Esophagus muscularis mucosa (tissue), 3 donors: ENCODE measurements around the gene SLC9A5.

Experiments
- CTCF ChIP-seq, 3 experiments: fragments of 200-600 bp in 2 of 3; fragments of 450-650 bp in 1 of 3; sonication (generic) in 2 of 3; IDR thresholded peaks; one replicate each; pipeline ENCODE4 v1.5.1; 2017 to 2019; ENCODE audit warnings: antibody characterized with exemption in 3 of 3, mild to moderate bottlenecking in 2 of 3, moderate library complexity in 1 of 3
- POLR2A ChIP-seq: fragments of 450-650 bp; IDR thresholded peaks from one replicate; pipeline ENCODE4 v1.6.1; 2017; ENCODE audit warnings: antibody characterized with exemption, moderate library complexity, mild to moderate bottlenecking, low read depth
- POLR2AphosphoS5 ChIP-seq, 2 donors: sonication (generic); formaldehyde crosslinking; IDR thresholded peaks; one replicate each; pipeline ENCODE4 v1.6.1; 2017; ENCODE audit warnings: antibody characterized with exemption in 2 of 2

- TF ChIP-seq CTCF (IDR thresholded peaks at IDR 0.05) (peak; percentile 74 to 86 (median 82)), POLR2A (no peak), POLR2AphosphoS5 (IDR thresholded peaks at IDR 0.05) (no peak)
These were observed 30.7 kb downstream of the SLC9A5 start, which contains the start of gene PLEKHG4 for GRCh38 chr16:67279296-67280089.
